ENCODE results near the gene GHR.
A peak's percentile ranks its signal among the peaks of the same experiment; 100 is the strongest.

GHR gene

DNA sequence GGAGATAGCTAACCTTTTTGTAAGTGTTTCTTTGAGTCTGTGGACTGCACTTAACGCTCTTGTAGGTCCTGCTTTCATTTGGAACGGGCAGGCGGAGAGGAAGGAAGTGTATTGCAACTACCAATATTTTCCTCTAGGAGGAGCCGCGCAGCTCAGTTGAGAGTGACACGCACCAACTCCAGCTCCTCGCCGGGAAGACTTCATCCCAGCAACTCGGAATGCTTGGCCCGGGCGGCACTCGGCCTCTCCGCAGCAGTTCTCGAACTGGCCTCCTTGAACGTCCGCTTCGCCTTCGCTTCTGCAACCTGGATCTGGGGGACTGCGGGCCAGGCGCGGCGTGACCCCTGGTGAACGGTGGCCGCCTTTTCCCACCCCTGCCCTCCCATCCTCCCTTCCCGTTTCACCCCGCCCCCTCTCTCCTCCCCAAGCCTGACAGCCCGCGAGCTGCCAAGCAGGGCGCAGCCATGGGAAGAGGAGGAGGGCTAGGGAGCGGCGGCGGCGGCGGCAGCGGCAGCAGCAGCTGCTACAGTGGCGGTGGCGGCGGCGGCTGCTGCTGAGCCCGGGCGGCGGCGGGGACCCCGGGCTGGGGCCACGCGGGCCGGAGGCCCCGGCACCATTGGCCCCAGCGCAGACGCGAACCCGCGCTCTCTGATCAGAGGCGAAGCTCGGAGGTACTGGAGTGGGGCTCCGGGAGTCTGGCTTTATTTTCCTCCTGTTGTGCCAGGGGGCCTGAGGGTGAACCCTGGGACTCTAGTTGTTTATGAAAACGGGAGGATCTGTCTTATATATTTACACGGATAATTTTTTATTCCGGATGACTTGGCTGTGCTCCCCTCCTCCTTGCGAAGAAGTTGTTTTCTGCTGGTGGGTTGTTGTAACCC, at the start of gene GHR:
TSS of gene GHR (plus strand) at position 155 of the 881 bp plus-strand sequence. CDS start 142,436 bp downstream, outside the sequence.
- Histone ChIP-seq H3K27ac (no peak within 1 kb of the TSS), H4K20me1 (ENCODE audit: insufficient read depth) (no peaks in the 10 kb centered on the region), H3K79me2 (ENCODE audit: insufficient read depth, low read depth) (no peaks in the 10 kb centered on the region), H2AFZ (ENCODE audit: low read depth) (peak within 1 kb of the TSS; percentile 47; the same call in 1 of the 2 replicates), H3K9ac (no peak within 1 kb of the TSS), H3K4me2 (no peak within 1 kb of the TSS), H3K27me3 (ENCODE audit: insufficient read depth, low read depth) (no peaks in the 10 kb centered on the region), H3K4me3 (IDR thresholded peaks at IDR 0.05; ENCODE audit: insufficient read depth, low read depth, low read length) (no peak within 1 kb of the TSS), H3K4me1 (ENCODE audit: low read depth, poor library complexity, severe bottlenecking) (no peaks in the 10 kb centered on the region), H3K36me3 (ENCODE audit: insufficient read depth) (no peaks in the 10 kb centered on the region)
- TF ChIP-seq, protein P1, sequence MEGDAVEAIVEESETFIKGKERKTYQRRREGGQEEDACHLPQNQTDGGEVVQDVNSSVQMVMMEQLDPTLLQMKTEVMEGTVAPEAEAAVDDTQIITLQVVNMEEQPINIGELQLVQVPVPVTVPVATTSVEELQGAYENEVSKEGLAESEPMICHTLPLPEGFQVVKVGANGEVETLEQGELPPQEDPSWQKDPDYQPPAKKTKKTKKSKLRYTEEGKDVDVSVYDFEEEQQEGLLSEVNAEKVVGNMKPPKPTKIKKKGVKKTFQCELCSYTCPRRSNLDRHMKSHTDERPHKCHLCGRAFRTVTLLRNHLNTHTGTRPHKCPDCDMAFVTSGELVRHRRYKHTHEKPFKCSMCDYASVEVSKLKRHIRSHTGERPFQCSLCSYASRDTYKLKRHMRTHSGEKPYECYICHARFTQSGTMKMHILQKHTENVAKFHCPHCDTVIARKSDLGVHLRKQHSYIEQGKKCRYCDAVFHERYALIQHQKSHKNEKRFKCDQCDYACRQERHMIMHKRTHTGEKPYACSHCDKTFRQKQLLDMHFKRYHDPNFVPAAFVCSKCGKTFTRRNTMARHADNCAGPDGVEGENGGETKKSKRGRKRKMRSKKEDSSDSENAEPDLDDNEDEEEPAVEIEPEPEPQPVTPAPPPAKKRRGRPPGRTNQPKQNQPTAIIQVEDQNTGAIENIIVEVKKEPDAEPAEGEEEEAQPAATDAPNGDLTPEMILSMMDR (conservative IDR thresholded peaks at IDR 0.05; ENCODE audit: low read depth, low read length): peak; percentile 39; the same call in 1 of the 2 replicates

DNA sequence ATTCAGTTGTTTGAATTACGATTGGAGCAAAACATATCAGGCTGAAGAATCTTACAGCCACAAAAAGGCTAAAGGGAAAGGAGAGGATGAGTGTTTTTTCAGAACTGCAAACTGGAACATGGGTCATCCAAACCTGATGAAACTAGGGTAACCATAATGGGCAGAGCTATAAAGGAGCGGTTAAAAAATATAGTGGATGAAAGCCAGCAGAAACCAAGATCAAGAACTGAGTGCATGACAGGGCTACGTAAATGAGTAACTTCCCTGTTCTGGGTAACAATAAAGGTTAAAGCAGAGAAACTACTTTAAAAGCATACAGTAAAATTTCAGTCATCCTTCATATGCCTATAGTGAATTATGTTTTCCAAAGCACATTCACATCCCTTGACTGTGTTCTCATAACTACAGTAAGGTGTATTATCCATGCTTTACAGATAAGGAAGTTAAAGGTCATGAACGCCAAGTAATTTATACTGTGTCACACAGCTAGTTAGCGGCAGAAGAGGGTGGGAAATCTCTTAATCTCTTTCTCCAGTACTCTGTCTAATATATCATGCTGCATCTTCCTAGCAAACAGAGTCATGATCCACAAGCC, 48.5 kb upstream of the GHR start:
- Histone ChIP-seq H4K20me1 (ENCODE audit: insufficient read depth) (no peaks in the 10 kb centered on the region), H3K4me1 (ENCODE audit: low read depth, poor library complexity, severe bottlenecking) (no peaks in the 10 kb centered on the region), H3K79me2 (ENCODE audit: insufficient read depth, low read depth) (no peaks in the 10 kb centered on the region), H2AFZ (ENCODE audit: low read depth) (no peak overlapping the region), H3K9ac (no peak overlapping the region), H3K27ac (no peak overlapping the region), H3K4me3 (IDR thresholded peaks at IDR 0.05; ENCODE audit: insufficient read depth, low read depth, low read length) (no peak overlapping the region), H3K4me2 (no peak overlapping the region), H3K27me3 (ENCODE audit: insufficient read depth, low read depth) (no peaks in the 10 kb centered on the region), H3K36me3 (ENCODE audit: insufficient read depth) (no peaks in the 10 kb centered on the region)
- TF ChIP-seq, protein P1 (conservative IDR thresholded peaks at IDR 0.05; ENCODE audit: low read depth, low read length): no peak

DNA sequence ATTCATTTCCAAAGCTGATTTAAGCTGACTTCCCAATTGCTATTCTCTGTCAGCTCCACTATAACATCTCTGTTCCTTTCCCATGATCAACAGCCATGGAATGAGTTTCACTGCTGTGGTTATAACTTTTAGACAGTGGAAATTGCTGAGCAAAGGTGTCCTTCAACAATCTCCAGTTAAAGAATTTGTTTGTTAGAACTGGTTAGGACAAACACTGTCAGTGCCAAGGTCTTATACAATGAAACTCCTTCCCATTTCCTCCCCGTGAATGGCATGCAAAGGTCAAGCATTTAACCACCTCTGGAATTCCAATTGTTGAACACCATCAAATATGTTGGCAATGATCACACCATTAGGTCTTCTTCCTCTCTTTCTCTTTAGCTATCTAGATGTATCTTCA, 45.7 kb upstream of the GHR start:
- Histone ChIP-seq H3K4me2 (no peak overlapping the region), H3K9ac (no peak overlapping the region), H3K4me3 (IDR thresholded peaks at IDR 0.05; ENCODE audit: insufficient read depth, low read depth, low read length) (no peak overlapping the region), H3K4me1 (ENCODE audit: low read depth, poor library complexity, severe bottlenecking) (no peaks in the 10 kb centered on the region), H3K27me3 (ENCODE audit: insufficient read depth, low read depth) (no peaks in the 10 kb centered on the region), H3K36me3 (ENCODE audit: insufficient read depth) (no peaks in the 10 kb centered on the region), H3K79me2 (ENCODE audit: insufficient read depth, low read depth) (no peaks in the 10 kb centered on the region), H2AFZ (ENCODE audit: low read depth) (no peak overlapping the region), H3K27ac (no peak overlapping the region), H4K20me1 (ENCODE audit: insufficient read depth) (no peaks in the 10 kb centered on the region)
- TF ChIP-seq, protein P1 (conservative IDR thresholded peaks at IDR 0.05; ENCODE audit: low read depth, low read length): no peak

DNA sequence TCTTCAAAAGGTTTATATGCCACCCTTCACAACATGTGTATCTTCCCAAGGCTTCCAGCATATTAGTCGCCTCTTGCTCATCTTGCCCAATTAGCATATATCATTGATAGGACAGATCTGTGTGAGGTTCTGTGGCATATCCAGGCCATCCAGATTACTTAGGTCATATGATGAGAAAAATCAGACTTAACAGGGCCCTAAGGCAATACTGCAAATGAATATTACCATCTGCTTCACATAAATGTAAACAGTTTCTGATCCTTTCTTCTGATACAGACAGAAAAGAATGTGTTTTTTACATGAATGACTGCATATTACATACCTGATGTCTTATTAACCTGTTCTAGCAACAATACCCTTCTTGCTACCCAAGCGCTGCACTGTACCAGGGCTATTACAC, 41.3 kb upstream of the GHR start:
- no peaks in the 10 kb centered on the region for H3K79me2 ChIP-seq (ENCODE audit: insufficient read depth, low read depth)
- no peak overlapping the region for H3K9ac ChIP-seq
- H3K36me3 ChIP-seq (ENCODE audit: insufficient read depth): no peaks in the 10 kb centered on the region
- H3K4me2 ChIP-seq: no peak overlapping the region
- no peak overlapping the region for H2AFZ ChIP-seq (ENCODE audit: low read depth)
- no peaks in the 10 kb centered on the region for H4K20me1 ChIP-seq (ENCODE audit: insufficient read depth)
- H3K4me3 ChIP-seq (IDR thresholded peaks at IDR 0.05; ENCODE audit: insufficient read depth, low read depth, low read length): no peak overlapping the region
- TF ChIP-seq, protein P1 (conservative IDR thresholded peaks at IDR 0.05; ENCODE audit: low read depth, low read length): no peak
- no peaks in the 10 kb centered on the region for H3K4me1 ChIP-seq (ENCODE audit: low read depth, poor library complexity, severe bottlenecking)
- no peak overlapping the region for H3K27ac ChIP-seq
- H3K27me3 ChIP-seq (ENCODE audit: insufficient read depth, low read depth): no peaks in the 10 kb centered on the region
